Right renal pelvis (tissue), 4 donors: ENCODE data around the gene POLR1H. TPM values are rescaled to one million over a fixed set of nuclear protein-coding genes. Genes with fewer than 3 reads are reported as not detected.
A peak's percentile ranks its signal among the peaks of the same experiment; 100 is the strongest.

Experiments
- DNase-seq, 4 donors: peaks; one replicate each; pipeline ENCODE4 v3.0.0-alpha.2; 2013; ENCODE audit warnings: low read depth in 4 of 4, low spot score in 3 of 4, missing footprints in 1 of 4
- polyA plus RNA-seq, 4 donors: library from polyadenylated mRNA; unstranded; fragments of 120-200 nt; gene quantifications; one replicate each; pipeline ENCODE4 v1.2.1, GENCODE V29; 2013; ENCODE audit not compliant: insufficient read length in 4 of 4

The POLR1H gene
- polyA plus RNA-seq, 4 donors, result 34.6 to 44.2 (median 40.3) TPM

- no peak for DNase-seq
Observed at GRCh38 chr6:30092852-30093543, 31.9 kb downstream of the POLR1H start.

- DNase-seq, result no peak
Observed at GRCh38 chr6:30093951-30094661, 33.0 kb downstream of the POLR1H start.

DNA sequence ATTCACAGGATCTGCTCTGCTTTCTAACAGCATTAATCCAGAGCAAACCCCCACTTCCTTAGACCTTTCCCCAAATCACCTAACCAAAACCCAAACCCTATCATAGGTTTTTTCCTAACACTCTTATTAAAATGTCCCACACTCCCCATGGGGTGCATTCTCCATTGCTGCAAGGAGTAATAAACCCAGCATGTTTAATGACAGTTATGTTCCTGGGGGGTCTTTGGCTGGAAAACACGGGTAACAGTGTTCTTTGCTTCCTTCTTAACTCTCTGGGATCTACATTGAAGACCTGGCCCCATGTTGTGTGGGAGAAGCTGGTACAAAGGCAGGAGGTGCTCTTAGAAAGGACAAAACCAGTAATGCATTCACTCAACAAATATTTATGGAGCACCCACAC, 35.8 kb downstream of the POLR1H start:
- no peak for DNase-seq

- no peak for DNase-seq
Observed at GRCh38 chr6:30097902-30098768, 37.1 kb downstream of the POLR1H start.

- DNase-seq, result no peak
Observed at GRCh38 chr6:30100154-30100553, 39.1 kb downstream of the POLR1H start.

GRCh38 chr6:30100585-30101443, 39.7 kb downstream of the POLR1H start:
- no peak for DNase-seq

DNA sequence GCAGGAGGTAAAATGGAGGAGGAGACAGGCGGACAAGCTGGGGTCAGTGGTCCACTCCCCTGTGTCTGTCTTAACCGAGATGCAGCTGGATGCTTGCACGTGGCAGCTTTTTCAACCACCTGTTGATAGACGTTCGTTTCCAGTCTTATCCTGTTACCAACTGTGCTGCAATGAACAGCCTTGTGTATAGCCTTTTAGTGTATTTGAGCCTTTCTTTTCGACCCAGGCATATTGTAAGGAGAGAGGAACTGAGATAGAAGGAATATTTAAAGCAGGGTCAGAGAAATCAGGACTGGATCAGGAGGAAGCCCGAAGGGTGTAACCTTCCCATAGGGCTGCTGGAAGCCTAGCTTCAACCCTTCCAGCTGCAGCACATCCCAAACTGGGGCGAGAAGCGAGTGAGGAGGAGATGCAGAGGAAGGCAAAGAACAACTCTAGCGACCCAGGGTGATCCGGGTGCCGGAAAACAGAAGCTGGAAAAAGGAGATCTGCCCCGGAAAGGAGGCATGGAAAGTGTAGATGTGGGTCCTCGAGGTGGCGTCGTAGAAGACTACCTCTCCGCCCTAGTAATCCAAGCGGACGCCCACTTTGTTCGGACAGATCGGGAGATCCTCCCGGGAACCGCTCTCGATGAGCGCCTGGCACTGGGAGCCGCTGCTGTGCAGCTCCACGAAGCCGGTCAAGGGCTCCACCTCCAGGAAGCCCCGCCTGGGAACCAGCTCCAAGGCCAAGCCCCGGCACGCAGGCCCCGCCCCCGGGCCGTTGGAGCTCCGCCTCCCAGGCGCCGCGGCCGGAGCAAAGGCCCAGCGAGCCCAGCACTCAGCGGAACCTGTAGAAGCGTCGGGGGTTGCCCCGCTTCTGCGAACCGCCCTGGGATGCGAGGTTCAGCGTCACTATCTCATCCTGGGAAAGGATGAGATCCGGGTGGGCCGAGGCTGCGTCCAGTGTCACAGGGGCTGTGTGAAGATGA, 40.7 kb downstream of the POLR1H start:
- peak; percentile 60 to 71 (median 62) for DNase-seq

- DNase-seq, result no peak
Observed at GRCh38 chr6:30102414-30102969, 41.4 kb downstream of the POLR1H start.

DNA sequence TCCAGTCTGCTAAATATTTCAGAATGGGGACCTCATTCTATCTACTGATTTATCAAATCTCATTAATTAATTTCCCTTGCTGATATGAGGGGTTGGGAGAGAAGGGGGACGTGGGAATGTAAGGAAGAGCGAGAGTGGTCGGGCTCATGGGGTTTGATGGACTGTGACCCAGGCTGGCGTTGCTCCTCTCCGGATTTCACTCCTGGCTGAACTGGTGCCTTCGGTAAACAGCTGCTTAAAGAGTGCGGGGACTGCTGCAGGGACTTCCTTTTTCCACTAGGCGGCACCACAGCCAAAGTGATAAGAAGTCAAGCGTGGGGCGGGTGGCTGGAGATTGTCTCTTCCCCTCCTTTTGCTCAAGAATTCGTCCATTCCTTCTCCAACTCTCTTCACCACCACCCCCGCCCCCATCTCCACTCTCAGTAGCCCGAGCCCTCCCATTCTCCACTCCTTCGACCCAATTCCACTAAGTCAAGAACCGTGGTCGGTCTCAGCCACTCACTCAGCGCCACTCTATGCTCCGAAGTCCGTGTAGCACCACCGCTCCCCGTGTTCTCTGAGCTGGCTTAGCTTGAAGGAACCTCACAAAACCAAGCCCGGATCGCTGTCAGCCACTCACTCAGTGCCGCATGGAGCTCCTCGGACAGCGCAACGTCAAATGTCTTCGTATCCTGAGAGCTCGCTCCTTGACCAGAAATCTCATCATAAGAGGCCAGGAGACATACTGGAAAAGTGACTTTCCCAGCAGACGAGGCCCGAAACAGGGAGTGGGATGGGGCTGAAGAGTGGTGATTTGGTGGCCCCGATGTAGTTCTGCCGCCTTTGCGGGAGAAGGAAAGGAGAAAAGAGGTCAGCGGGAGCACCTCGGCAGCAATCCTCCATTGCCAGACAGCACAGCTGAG, 42.2 kb downstream of the POLR1H start:
- DNase-seq, result peak; percentile 75 to 83 (median 80)

DNA sequence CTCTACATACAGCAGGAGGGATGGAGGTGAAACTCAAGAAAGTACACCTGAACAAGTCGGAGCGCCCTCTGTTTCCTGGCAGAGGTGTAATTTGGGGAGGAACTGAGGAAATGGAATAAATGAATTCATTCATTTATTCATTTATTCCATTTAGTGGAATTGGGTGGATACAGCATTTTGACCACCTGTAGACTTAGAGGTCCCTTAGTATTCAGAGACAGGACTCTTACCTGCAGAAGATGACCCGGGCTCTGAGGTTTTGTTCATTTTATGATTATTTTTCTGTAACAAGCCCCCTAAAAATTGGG, 42.8 kb downstream of the POLR1H start:
- no peak for DNase-seq

- DNase-seq, result no peak
Observed at GRCh38 chr6:30104661-30105060, 43.6 kb downstream of the POLR1H start.

GRCh38 chr6:30111266-30111856, 50.3 kb downstream of the POLR1H start:
- no peak for DNase-seq

GRCh38 chr6:30112402-30112994, 51.4 kb downstream of the POLR1H start:
- no peak for DNase-seq

- no peak for DNase-seq
Observed at GRCh38 chr6:30113003-30113759, 52.1 kb downstream of the POLR1H start, which contains the start of gene TRIM31. TRIM31 (minus strand) TSS chr6:30113090; CDS start chr6:30112805, 285 bp downstream.

DNA sequence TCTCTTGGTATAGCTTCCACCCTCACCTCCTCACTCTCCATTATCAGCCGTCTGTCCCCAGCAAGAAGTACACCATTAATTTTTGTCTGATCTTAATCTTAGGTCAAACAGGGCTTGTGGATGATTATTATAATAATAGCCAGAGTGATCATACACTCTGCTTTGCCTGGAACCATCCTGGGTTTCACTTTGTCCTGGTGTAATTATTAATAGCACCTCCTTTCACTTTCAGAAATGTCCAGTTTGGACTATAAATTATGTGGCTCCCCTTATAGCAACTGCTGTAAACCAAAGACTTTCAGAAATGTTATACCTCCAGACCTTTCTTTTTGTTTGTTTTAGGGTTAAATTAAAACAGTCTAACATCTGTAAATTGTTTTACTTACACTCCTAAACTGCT, 52.8 kb downstream of the POLR1H start:
- no peak for DNase-seq
